Measurements from ENCODE around the gene TSEN2. TPM values are rescaled to one million over a fixed set of nuclear protein-coding genes. Genes with fewer than 3 reads are reported as not detected.
A peak's percentile ranks its signal among the peaks of the same experiment; 100 is the strongest.

TSEN2 gene
- total and polyA plus RNA-seq, 9 donors, result 13.2 to 27.4 (median 23.2) TPM

DNA sequence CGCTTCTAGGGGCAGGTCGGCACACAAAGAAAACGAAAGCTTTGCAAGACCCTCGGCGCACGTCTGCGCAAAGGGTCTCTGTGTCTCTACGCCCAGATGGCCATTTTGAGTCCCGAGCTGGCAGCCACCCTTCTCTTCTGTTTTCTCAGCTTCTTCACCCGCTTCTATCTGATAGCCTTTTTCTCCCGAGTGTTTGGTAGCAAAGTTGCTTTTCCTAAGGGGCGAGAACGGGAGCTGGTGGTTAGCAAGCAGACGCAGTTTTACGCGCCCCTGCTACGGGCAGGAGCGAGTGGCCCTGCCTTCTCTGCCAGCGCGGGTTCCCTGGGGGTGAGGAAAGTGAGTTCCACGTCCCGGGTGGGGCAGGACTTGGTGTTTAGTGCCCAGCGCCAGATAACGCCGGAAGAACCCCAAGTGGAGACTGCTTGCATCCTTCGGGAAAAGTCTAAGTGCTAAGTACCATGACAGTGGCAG is 69.7 kb downstream of the TSEN2 start:
- H3K4me3 ChIP-seq, result peak overlapping the region; percentile 34
- no peak overlapping the region for H3K27ac ChIP-seq
- intact Hi-C loops (cut with DNase I), result no loop called here

DNA sequence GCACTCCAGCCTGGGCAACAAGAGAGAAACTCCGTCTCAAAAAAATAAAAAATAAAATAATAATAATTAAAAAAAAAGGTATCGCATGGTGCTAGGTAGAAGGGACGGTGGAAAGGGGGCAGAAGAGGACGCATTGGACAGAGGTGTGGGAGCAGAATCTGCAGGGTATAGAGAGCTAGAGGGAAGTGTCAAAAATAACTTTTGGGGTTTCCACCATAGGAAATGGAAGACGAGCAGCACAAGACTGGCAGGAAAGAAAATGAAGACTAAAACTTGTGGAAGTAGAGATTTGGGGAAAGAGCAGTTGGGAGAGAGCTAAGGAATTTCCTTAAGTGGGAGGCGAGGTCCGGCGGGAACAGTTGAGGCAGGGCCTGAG is 72.0 kb downstream of the TSEN2 start:
- 1 to 2% (median 2%) methylated on average over 8 of the region's 8 CpGs for WGBS, 3 donors
- no peaks in the 10 kb centered on the region for H3K9me3 ChIP-seq
- H3K27ac ChIP-seq, result peak overlapping the region; percentile 4 to 88
- peaks cover 7% of the 10 kb centered on the region for H3K4me1 ChIP-seq (ENCODE audit: insufficient read depth)
- TF ChIP-seq, protein P1, sequence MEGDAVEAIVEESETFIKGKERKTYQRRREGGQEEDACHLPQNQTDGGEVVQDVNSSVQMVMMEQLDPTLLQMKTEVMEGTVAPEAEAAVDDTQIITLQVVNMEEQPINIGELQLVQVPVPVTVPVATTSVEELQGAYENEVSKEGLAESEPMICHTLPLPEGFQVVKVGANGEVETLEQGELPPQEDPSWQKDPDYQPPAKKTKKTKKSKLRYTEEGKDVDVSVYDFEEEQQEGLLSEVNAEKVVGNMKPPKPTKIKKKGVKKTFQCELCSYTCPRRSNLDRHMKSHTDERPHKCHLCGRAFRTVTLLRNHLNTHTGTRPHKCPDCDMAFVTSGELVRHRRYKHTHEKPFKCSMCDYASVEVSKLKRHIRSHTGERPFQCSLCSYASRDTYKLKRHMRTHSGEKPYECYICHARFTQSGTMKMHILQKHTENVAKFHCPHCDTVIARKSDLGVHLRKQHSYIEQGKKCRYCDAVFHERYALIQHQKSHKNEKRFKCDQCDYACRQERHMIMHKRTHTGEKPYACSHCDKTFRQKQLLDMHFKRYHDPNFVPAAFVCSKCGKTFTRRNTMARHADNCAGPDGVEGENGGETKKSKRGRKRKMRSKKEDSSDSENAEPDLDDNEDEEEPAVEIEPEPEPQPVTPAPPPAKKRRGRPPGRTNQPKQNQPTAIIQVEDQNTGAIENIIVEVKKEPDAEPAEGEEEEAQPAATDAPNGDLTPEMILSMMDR (IDR thresholded peaks at IDR 0.05), result no peak
- no peak for TF ChIP-seq EP300 (IDR thresholded peaks at IDR 0.05)
- no peak for TF ChIP-seq POLR2A (IDR thresholded peaks at IDR 0.05)
- intact Hi-C loops (cut with DNase I), result loop anchor here in 1 of 4 donors (5.0 kb wide), 1 partner anchor 106 kb away; the partner anchor contains the start of gene RAF1
- no peaks in the 10 kb centered on the region for H3K36me3 ChIP-seq
- H3K4me3 ChIP-seq, result peak overlapping the region; percentile 95
- no peaks in the 10 kb centered on the region for H3K27me3 ChIP-seq
- no peak for DNase-seq

More for the DNA sequence above, 69.7 kb downstream of the TSEN2 start:
- WGBS, 3 donors, result 6 to 12% (median 7%) methylated on average over 26 of the region's 26 CpGs
- no peaks in the 10 kb centered on the region for H3K36me3 ChIP-seq
- H3K27me3 ChIP-seq, result no peaks in the 10 kb centered on the region
- TF ChIP-seq EP300 (IDR thresholded peaks at IDR 0.05) (no peak), POLR2A (IDR thresholded peaks at IDR 0.05) (no peak)
- TF ChIP-seq, protein P1 (IDR thresholded peaks at IDR 0.05), result no peak
- no peaks in the 10 kb centered on the region for H3K9me3 ChIP-seq
- peaks cover 6% of the 10 kb centered on the region for H3K4me1 ChIP-seq (ENCODE audit: insufficient read depth)
- peak in 4 of 5 donors; percentile 15 to 46 (median 24) for DNase-seq

DNA sequence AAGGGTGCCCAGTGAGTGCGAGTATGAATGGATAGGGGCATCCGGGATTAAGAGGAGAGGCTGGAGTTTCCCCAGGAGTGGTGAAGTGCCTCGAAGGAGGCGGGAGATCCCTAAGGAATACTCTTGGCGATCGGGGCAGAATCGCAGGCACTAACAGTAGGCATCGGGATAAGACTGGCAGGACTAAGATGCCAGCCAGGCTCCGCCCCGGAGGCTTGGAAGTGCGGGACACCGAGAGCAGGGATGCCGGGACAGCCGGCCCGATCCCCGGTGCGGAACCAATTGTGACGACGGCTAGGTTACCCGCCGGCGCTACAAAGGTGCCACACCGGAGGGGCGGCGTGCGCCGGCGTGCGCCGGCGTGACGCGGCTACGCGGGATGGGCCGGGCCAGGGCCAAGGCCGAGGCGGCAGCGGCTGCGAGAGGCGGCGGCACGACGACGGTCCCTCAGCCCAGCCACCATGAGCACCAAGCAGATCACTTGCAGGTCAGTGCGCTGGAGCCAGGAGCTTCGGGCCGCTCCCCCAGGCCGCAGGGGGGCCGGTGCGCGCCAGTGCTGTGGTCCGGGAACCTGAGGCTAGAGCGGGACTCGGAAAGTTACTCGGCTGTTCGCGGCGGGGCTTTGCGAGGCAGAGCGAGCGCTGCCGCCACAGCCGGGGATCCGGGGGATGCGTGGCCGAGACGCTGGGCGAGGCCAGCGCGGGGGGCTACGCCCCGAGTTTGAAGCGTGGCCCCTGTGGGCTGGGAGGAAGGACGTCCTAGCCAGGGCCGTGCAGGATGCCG is 72.6 kb downstream of the TSEN2 start, which contains the start of gene MKRN2:
Gene MKRN2 (plus strand): TSS at position 398 of the 783 bp plus-strand sequence. CDS start 64 bp downstream, at position 462.
- TF ChIP-seq POLR2A (IDR thresholded peaks at IDR 0.05) (peak; percentile 96), EP300 (IDR thresholded peaks at IDR 0.05) (no peak)
- TF ChIP-seq, protein P1 (IDR thresholded peaks at IDR 0.05), result peak in 1 of 3 donors; percentile 17
- Histone ChIP-seq H3K4me1 (ENCODE audit: insufficient read depth) (peaks cover 7% of the 10 kb centered on the region), H3K9me3 (no peaks in the 10 kb centered on the region), H3K4me3 (peak within 1 kb of the TSS; percentile 95), H3K27ac (peak within 1 kb of the TSS; percentile 78 to 88), H3K27me3 (no peaks in the 10 kb centered on the region), H3K36me3 (no peaks in the 10 kb centered on the region)
- WGBS, 3 donors, result 0% methylated on average over 62 to 77 of the region's 77 CpGs
- intact Hi-C loops (cut with DNase I), result loop anchor here in 1 of 4 donors (5.0 kb wide), 1 partner anchor 105 kb away; the partner anchor contains the start of gene RAF1
- peak; percentile 80 to 92 (median 86) for DNase-seq

DNA sequence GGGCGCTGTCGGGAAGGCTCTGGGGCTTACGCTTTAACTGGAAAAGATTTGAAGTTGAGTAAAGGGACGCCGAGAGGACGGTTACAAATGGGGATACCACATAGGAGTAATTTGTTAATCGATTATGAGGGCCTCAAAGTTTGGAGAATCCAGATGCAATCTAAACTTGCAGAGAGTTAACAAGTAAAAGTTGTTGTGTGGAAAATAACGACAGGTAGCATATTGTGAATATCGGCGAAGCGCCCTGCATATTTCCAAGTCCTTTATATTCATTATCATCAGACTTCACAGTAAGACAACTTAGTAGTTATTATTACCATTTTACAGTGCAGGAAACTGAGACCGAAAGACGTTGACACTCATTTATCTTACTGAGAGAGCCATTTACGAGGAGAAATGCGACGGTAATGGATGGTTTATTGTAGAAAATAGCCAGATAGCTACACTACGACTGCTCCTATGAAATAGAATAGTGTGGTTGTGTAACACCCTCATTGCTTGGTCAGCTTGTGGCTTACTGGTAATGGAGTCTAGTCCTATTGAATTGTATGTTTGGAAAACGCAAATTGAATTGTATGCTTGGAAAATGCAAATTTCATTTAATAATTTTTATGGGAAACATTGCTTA is 73.3 kb downstream of the TSEN2 start:
- 1 to 2% (median 1%) methylated on average over 18 of the region's 18 CpGs for WGBS, 3 donors
- H3K4me1 ChIP-seq (ENCODE audit: insufficient read depth), result peaks cover 7% of the 10 kb centered on the region
- no peaks in the 10 kb centered on the region for H3K27me3 ChIP-seq
- intact Hi-C loops (cut with DNase I), result loop anchor here in 1 of 4 donors (5.0 kb wide), 1 partner anchor 105 kb away; the partner anchor contains the start of gene RAF1
- peak overlapping the region; percentile 95 for H3K4me3 ChIP-seq
- TF ChIP-seq EP300 (IDR thresholded peaks at IDR 0.05), result no peak
- no peak for TF ChIP-seq POLR2A (IDR thresholded peaks at IDR 0.05)
- TF ChIP-seq, protein P1 (IDR thresholded peaks at IDR 0.05), result no peak
- peak overlapping the region; percentile 78 to 88 for H3K27ac ChIP-seq
- H3K36me3 ChIP-seq, result no peaks in the 10 kb centered on the region
- H3K9me3 ChIP-seq, result no peaks in the 10 kb centered on the region
- no peak for DNase-seq
